HCT116 (cell line): ENCODE data around the gene SPEM1. TPM values are rescaled to one million over a fixed set of nuclear protein-coding genes. Genes with fewer than 3 reads are reported as not detected.

ENCODE experiments used
- ATAC-seq: fragments of 200-7000 bp; cut with Tn5 transposase; 2 replicates; pipeline ENCODE4 v1.9.1; 2020; ENCODE audit warnings: mild to moderate bottlenecking, moderate library complexity
- BruUV-seq: library from RNA; stranded (reverse); fragments of 400-500 nt; replicated peaks from 2 replicates; lab custom pipeline; 2021; lab: Mats Ljungman, UMichigan
- CTCF ChIA-PET: fragments of 300-600 bp; sonication (Branson Sonifier 250); formaldehyde crosslinking; loops from one replicate; lab custom pipeline; 2021; ENCODE audit warnings: antibody characterized with exemption; lab: Charles Lee
- POLR2A ChIA-PET: fragments of 300-600, 350-600 bp; sonication (Branson Sonifier 250); formaldehyde crosslinking; loops from one replicate; lab custom pipeline; 2021; ENCODE audit warnings: antibody characterized with exemption; lab: Charles Lee
- RAD21 ChIA-PET, 2 experiments: fragments of 300-600 bp; sonication (Branson Sonifier 250); formaldehyde crosslinking; loops; one replicate each; lab custom pipeline; 2023; ENCODE audit warnings: low total read pairs in 2 of 2; ENCODE audit not compliant: uncharacterized antibody in 2 of 2, unreplicated experiment in 2 of 2, low non-redundant PET in 1 of 2; lab: Charles Lee
- DNase-seq: peaks from one replicate; pipeline ENCODE4 v3.0.0-alpha.2; 2010; ENCODE audit warnings: low read depth, low spot score
- H2AFZ ChIP-seq: fragments of 200-600 bp; shearing (Covaris generic), sonication (generic); 2 replicates; pipeline ENCODE4 v1.6.1; 2017; ENCODE audit warnings: low read depth, mixed run types, mixed read lengths, antibody characterized with exemption, low read length; ENCODE audit not compliant: poor library complexity, severe bottlenecking
- H3K27ac ChIP-seq: 2 replicates; pipeline ENCODE4 v1.5.1; 2012; ENCODE audit warnings: low read depth, low read length
- H3K27me3 ChIP-seq: fragments of 200-600 bp; sonication (generic); 2 replicates; pipeline ENCODE4 v1.6.1; 2016; ENCODE audit warnings: mixed run types, low read length, mixed read lengths; ENCODE audit not compliant: insufficient read depth
- H3K36me3 ChIP-seq, 2 experiments: fragments of 200-500 bp in 1 of 2; fragments of 200-600 bp in 1 of 2; sonication (Bioruptor generic) in 1 of 2; sonication (generic) in 1 of 2; 2 replicates each; pipeline versions ENCODE4 v1.5.1 to v1.6.1; 2014 to 2016; ENCODE audit warnings: low read length in 2 of 2, inconsistent platforms in 1 of 2, mixed read lengths in 1 of 2, mixed run types in 1 of 2; ENCODE audit not compliant: insufficient read depth in 2 of 2, control insufficient read depth in 1 of 2
- H3K4me1 ChIP-seq, 2 experiments: fragments of 200-600 bp in 1 of 2; sonication (generic) in 1 of 2; 2 replicates each; pipeline versions ENCODE4 v1.5.1 to v1.6.1; 2012 to 2017; ENCODE audit warnings: low read length in 2 of 2, inconsistent platforms in 1 of 2, mild to moderate bottlenecking in 1 of 2, mixed read lengths in 1 of 2, mixed run types in 1 of 2, moderate library complexity in 1 of 2; ENCODE audit not compliant: insufficient read depth in 2 of 2, control insufficient read depth in 1 of 2
- H3K4me2 ChIP-seq: fragments of 200-600 bp; sonication (generic); 2 replicates; pipeline ENCODE4 v1.6.1; 2017; ENCODE audit warnings: mixed run types, low read length, mixed read lengths
- H3K4me3 ChIP-seq, 2 experiments: fragments of 200-600 bp in 1 of 2; sonication (generic) in 1 of 2; replicated peaks in 1 of 2; 2 replicates each; pipeline ENCODE4 v1.5.1; 2011 to 2016; ENCODE audit warnings: low read length in 2 of 2, control low read depth in 1 of 2, low read depth in 1 of 2, mild to moderate bottlenecking in 1 of 2, mixed read lengths in 1 of 2, mixed run types in 1 of 2
- H3K79me2 ChIP-seq: fragments of 200-600 bp; sonication (generic); 2 replicates; pipeline ENCODE4 v1.6.1; 2017; ENCODE audit warnings: mild to moderate bottlenecking, mixed run types, low read length, moderate library complexity, mixed read lengths; ENCODE audit not compliant: insufficient read depth
- H3K9ac ChIP-seq: fragments of 200-600 bp; sonication (generic); 2 replicates; pipeline ENCODE4 v1.6.1; 2016; ENCODE audit warnings: low read length, mixed read lengths
- H3K9me2 ChIP-seq: fragments of 200-600 bp; sonication (generic), shearing (Covaris generic); 2 replicates; pipeline ENCODE4 v1.6.1; 2017; ENCODE audit warnings: mixed run types, mild to moderate bottlenecking, moderate library complexity; ENCODE audit not compliant: insufficient read depth
- H3K9me3 ChIP-seq, 2 experiments: fragments of 200-500 bp in 1 of 2; fragments of 200-600 bp in 1 of 2; sonication (Bioruptor generic) in 1 of 2; sonication (generic) in 1 of 2; 2 replicates each; pipeline ENCODE4 v1.6.1; 2014 to 2017; ENCODE audit warnings: low read length in 2 of 2, mixed read lengths in 2 of 2, inconsistent platforms in 1 of 2, low read depth in 1 of 2, mild to moderate bottlenecking in 1 of 2, mixed run types in 1 of 2, moderate library complexity in 1 of 2; ENCODE audit not compliant: control insufficient read depth in 1 of 2, insufficient read depth in 1 of 2
- H4K20me1 ChIP-seq: fragments of 200-600 bp; sonication (generic), shearing (Covaris generic); 2 replicates; pipeline ENCODE4 v1.6.1; 2017; ENCODE audit warnings: mixed run types, mild to moderate bottlenecking, moderate library complexity; ENCODE audit not compliant: insufficient read depth
- CEBPB ChIP-seq: IDR thresholded peaks from 2 replicates; pipeline ENCODE4 v1.6.1; 2012; ENCODE audit warnings: low read depth
- CTCF ChIP-seq, 3 experiments: fragments of 200-600 bp in 1 of 3; sonication (generic) in 1 of 3; IDR thresholded peaks in 2 of 3; conservative IDR thresholded peaks in 1 of 3; 2 replicates each; pipeline ENCODE4 v1.5.1; 2012 to 2017; ENCODE audit warnings: low read depth in 2 of 3, low read length in 2 of 3, antibody characterized with exemption in 1 of 3, borderline replicate concordance in 1 of 3, control low read depth in 1 of 3, mild to moderate bottlenecking in 1 of 3, mixed read lengths in 1 of 3, mixed run types in 1 of 3, moderate library complexity in 1 of 3; ENCODE audit not compliant: insufficient read depth in 1 of 3
- EGR1 ChIP-seq: IDR thresholded peaks from 2 replicates; pipeline ENCODE4 v1.6.1; 2012; ENCODE audit warnings: low read depth
- ELF1 ChIP-seq: IDR thresholded peaks from 2 replicates; pipeline ENCODE4 v1.6.1; 2012; ENCODE audit warnings: low read depth, borderline replicate concordance
- EZH2phosphoT487 ChIP-seq: fragments of 200-600 bp; IDR thresholded peaks from 2 replicates; pipeline ENCODE4 v1.6.1; 2018; ENCODE audit warnings: antibody characterized with exemption, borderline replicate concordance
- FOSL1 ChIP-seq: IDR thresholded peaks from 2 replicates; pipeline ENCODE4 v1.6.1; 2012; ENCODE audit warnings: low read depth
- JUND ChIP-seq: IDR thresholded peaks from 2 replicates; pipeline ENCODE4 v1.6.1; 2012
- POLR2AphosphoS5 ChIP-seq: IDR thresholded peaks from 2 replicates; pipeline ENCODE4 v1.6.1; 2011; ENCODE audit warnings: mild to moderate bottlenecking, low read depth, low read length, moderate library complexity
- RAD21 ChIP-seq: IDR thresholded peaks from 2 replicates; pipeline ENCODE4 v1.6.1; 2012; ENCODE audit warnings: low read depth, mild to moderate bottlenecking
- REST ChIP-seq: IDR thresholded peaks from 2 replicates; pipeline ENCODE4 v1.6.1; 2012; ENCODE audit warnings: low read depth
- SIN3A ChIP-seq: IDR thresholded peaks from 2 replicates; pipeline ENCODE4 v1.6.1; 2012; ENCODE audit warnings: low read depth
- SP1 ChIP-seq: IDR thresholded peaks from 2 replicates; pipeline ENCODE4 v1.6.1; 2012; ENCODE audit warnings: low read depth
- SRF ChIP-seq: IDR thresholded peaks from 2 replicates; pipeline ENCODE4 v1.6.1; 2012; ENCODE audit warnings: low read depth
- ZFX ChIP-seq: fragments of 450-650 bp; IDR thresholded peaks from 2 replicates; pipeline ENCODE4 v1.6.1; 2017
- intact Hi-C: fragments of 100-400 bp; cut with micrococcal nuclease; formaldehyde crosslinking; loops from 2 replicates; pipeline ENCODE4 v1.10.0; 2022
- total RNA-seq: library from RNA; stranded (reverse); gene quantifications from one replicate; pipeline ENCODE4 v1.2.1, GENCODE V29; 2021; ENCODE audit not compliant: unreplicated experiment
- TF ChIP-seq, protein P1 (sequence below): IDR thresholded peaks from 2 replicates; pipeline ENCODE4 v1.6.1; 2012
- TF ChIP-seq, protein P2 (sequence below): IDR thresholded peaks from 2 replicates; pipeline ENCODE4 v1.6.1; 2012

The SPEM1 gene
- total RNA-seq, 1 experiment from 2014 or later = 0.32 TPM

DNA sequence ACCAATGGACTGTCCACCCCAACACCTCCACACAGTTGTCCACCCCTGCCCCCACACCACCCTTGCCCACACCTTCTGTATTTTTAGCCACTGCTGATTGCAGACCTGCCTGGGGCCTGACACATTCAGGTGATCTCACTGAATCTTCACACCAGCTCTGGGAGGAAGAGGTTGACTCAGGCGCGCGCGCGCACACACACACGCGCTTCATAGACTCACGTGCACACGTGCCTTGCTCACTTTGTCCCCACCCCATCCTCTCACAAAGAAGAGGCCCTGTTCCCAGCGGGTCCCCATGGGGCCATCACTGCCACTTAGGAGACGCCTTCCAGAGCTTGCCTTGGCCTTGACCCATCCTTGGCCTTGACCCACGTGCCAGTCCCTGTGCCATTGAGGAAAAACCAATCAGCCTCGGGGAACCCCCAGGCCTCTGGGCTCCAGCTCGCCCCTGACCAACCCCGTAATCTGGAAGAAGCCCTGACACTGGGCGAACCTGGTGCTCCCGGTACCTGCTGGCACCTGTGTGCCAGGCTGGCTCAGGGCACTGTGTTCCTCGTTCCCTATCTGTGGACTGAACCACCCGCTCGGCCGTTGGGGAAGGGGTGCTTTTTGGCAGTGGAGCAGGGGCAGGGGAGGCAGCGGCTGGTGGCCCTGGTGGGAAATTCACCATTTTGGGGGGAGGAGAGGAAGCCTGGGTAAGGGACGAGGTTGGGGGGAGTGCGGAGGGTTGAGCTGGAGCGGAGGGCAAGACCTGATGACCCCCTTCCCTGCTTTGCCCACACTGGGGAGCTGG lies 9.3 kb upstream of the SPEM1 start:
- TF ChIP-seq RAD21 (no peak), SP1 (no peak), JUND (no peak), SRF (no peak), SIN3A (no peak), POLR2AphosphoS5 (no peak), FOSL1 (no peak), EZH2phosphoT487 (no peak)
- TF ChIP-seq, all 23 proteins: peak for 0
- Histone ChIP-seq H4K20me1 (no peaks in the 10 kb centered on the region), H3K27me3 (no peaks in the 10 kb centered on the region), H3K4me3 (no peak overlapping the region), H2AFZ (no peak overlapping the region), H3K4me2 (no peak overlapping the region), H3K27ac (no peak overlapping the region), H3K9me2 (no peaks in the 10 kb centered on the region), H3K9me3 (no peaks in the 10 kb centered on the region), H3K36me3 (peaks cover 3 to 6% of the 10 kb centered on the region in 2 experiments; a peak in 2 of 4 replicates), H3K79me2 (peaks cover 2% of the 10 kb centered on the region; the same call in 1 of the 2 replicates), H3K9ac (no peak overlapping the region), H3K4me1 (peaks cover 4 to 7% of the 10 kb centered on the region in 2 experiments; a peak in 3 of 4 replicates)
- ChIA-PET CTCF (no interaction called here), RAD21 (no interaction called here), POLR2A (no interaction called here)
- ATAC-seq (no peak), DNase-seq (no peak)
- intact Hi-C loops = no loop called here
- BruUV-seq = no TSS peak

DNA sequence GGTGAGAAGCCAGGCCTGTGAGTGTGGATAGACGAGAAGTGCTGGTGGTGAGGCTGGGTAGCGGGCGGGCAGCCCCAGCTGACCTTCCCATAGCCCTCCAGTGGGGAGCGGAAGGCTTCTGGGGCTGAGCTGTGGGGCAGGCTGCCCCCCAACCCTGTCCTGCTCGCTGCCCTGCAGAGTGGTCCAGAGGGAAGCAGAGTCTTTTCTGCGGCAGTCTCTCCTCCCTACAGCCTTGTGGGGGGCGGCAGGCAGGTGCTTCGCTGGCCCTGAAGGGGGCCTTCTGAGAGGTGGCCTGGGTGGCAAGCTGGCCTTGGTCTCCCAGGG lies 8.7 kb upstream of the SPEM1 start:
- DNase-seq (no peak), ATAC-seq (no peak)
- H3K4me2 ChIP-seq = no peak overlapping the region
- H3K79me2 ChIP-seq = no peaks in the 10 kb centered on the region
- H3K4me1 ChIP-seq = peaks cover 0 to 3% of the 10 kb centered on the region in 2 experiments; a peak in 1 of 4 replicates
- no peak overlapping the region for H3K9ac ChIP-seq
- ChIA-PET POLR2A (no interaction called here), CTCF (no interaction called here), RAD21 (no interaction called here)
- H3K27ac ChIP-seq = no peak overlapping the region
- BruUV-seq = no TSS peak
- no peaks in the 10 kb centered on the region for H3K27me3 ChIP-seq
- no peaks in the 10 kb centered on the region for H4K20me1 ChIP-seq
- intact Hi-C loops = no loop called here
- H3K4me3 ChIP-seq = no peak overlapping the region
- H3K9me3 ChIP-seq = no peaks in the 10 kb centered on the region
- peaks cover 3 to 6% of the 10 kb centered on the region in 2 experiments; a peak in 2 of 4 replicates for H3K36me3 ChIP-seq
- H2AFZ ChIP-seq = no peak overlapping the region
- H3K9me2 ChIP-seq = no peaks in the 10 kb centered on the region
- no peak for TF ChIP-seq EGR1
- TF ChIP-seq EZH2phosphoT487 = no peak
- no peak for TF ChIP-seq CEBPB
- TF ChIP-seq, protein P1, sequence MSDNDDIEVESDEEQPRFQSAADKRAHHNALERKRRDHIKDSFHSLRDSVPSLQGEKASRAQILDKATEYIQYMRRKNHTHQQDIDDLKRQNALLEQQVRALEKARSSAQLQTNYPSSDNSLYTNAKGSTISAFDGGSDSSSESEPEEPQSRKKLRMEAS = no peak
- TF ChIP-seq REST = no peak
- no peak for TF ChIP-seq JUND
- no peak for TF ChIP-seq ZFX
- TF ChIP-seq, protein P2, sequence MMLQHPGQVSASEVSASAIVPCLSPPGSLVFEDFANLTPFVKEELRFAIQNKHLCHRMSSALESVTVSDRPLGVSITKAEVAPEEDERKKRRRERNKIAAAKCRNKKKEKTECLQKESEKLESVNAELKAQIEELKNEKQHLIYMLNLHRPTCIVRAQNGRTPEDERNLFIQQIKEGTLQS = no peak
- TF ChIP-seq CTCF (IDR thresholded peaks at IDR 0.05 in 2 of 3, conservative IDR thresholded peaks at IDR 0.05 in 1 of 3; ENCODE audit: borderline replicate concordance in 1 of 3, insufficient read depth in 1 of 3, low read depth in 2 of 3, low read length in 2 of 3) = no peak
- no peak for TF ChIP-seq SRF
- TF ChIP-seq FOSL1 = no peak
- TF ChIP-seq ELF1 = no peak
